HG03066 (cell line): Measurements from ENCODE around the gene TULP4.
"Not testable (repeated sequence)": the region's sequence is repeated elsewhere in the genome, so short reads cannot be mapped to it uniquely, and the experiment has no call there.

ENCODE experiments used
- ATAC-seq: cut with Tn5 transposase; IDR thresholded peaks from one replicate; pipeline ENCODE4 v1.9.1; 2021; ENCODE audit warnings: low read depth; ENCODE audit not compliant: unreplicated experiment

TULP4 gene

GRCh38 chr6:158292016-158292415 is 20.2 kb upstream of the TULP4 start:
- no peak for ATAC-seq

GRCh38 chr6:158293122-158293521 is 19.1 kb upstream of the TULP4 start:
- ATAC-seq: peak; percentile 45

- ATAC-seq: not testable (repeated sequence)
Measured at GRCh38 chr6:158295976-158296853, 16.1 kb upstream of the TULP4 start.

GRCh38 chr6:158296854-158297324 is 15.4 kb upstream of the TULP4 start:
- not testable (repeated sequence) for ATAC-seq

DNA sequence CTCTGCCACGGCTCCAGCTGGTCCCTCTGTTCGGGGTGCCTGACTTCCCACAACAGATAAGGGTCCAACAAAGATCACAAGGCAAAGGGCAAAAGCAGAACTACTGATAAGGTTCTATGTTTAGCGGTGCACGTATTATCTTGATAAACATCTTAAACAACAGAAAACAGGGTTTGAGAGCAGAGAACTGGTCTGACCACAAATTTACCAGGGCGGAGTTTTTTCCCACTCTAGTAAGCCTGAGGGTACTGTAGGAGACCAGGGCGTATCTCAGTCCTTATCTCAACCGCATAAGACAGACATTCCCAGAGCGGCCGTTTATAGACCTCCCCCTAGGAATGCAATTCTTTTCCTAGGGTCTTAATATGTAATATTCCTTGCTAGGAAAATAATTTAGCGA is 14.6 kb upstream of the TULP4 start:
- ATAC-seq: not testable (repeated sequence)

DNA sequence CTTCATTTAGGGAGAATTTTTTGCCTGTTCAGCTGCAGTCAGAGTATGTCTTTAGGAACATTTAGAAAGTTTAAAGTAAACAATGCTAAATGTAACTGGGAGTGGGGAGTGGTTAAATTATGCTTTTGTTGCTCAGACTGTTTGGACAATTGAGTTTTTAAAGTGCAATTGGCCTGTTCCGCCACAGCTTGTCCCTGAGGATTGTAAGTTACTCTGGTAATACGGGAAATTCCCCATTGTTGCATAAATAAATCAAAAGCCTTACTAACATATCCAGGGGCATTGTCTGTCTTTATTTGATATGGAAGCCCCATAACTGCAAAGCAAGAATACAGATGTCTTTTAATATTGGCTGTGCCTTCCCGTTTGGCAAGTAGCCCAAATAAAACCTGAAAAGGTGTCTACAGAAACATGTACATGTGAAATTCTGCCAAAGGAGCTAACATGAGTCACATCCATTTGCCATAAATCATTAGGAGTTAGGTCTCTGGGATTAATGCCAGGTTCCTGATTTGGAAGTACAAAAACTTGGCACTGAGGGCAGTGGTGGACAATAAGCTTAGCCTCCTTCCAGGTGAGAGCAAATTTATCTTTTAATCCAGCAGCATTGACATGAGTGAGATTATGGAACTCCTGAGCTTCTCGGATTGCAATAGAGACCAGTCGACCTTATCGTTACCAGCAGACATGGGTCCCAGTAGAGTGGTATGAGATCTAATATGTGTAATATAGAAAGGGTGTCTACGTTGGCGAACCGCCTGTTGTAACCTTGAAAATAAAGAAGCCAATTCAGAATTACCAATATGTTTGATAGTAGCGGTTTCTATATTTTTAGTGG is 11.7 kb upstream of the TULP4 start:
- not testable (repeated sequence) for ATAC-seq

GRCh38 chr6:158301561-158301960 is 10.7 kb upstream of the TULP4 start:
- not testable (repeated sequence) for ATAC-seq

DNA sequence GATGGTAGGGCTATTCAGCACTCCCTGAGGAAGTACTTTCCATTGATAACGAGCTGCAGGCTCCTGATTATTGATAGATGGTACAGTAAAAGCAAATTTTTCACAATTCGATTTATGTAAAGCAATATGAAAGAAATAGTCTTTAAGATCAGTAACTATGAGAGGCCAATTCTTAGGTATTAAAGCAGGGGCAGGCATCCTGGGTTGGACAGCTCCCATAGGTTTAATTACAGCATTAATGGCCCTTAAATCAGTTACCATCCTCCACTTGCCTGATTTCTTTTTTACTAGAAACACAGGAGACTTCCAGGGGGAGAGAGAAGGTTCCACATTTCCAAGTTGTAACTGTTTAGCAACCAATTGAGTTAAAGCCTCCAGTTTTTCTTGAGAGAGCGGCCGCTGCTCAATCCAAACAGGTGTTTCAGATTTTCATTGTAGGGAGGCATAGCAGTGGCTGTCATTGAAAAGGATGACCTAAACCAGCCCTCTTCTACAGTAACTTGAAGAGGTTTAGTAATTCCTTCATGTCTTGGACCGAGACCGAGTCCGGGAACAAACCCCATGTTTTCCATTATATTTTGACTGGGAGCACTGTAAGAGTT is 10.0 kb upstream of the TULP4 start:
- not testable (repeated sequence) for ATAC-seq

DNA sequence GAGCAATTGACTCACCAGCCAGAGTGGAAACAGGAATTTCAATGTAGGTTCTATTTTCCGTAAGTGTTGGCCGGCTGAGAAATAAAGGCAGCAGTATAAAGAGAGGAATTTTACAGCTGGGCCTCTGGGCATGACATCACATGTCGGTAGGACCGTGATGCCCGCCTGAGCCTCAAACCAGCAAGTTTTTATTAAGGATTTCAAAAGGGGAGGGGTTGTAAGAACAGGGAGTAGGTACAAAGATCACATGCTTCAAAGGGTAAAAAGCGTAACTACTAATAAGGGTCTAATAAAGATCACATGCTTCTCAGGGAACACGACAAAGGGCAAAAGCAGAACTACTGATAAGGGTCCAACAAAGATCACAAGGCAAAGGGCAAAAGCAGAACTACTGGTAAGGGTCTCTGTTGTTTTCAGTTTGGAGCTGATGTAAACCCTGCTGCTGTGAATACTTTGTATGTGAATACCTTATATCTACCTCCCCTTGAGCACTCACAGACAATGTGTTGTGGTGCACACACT is 9.0 kb upstream of the TULP4 start:
- no peak for ATAC-seq

DNA sequence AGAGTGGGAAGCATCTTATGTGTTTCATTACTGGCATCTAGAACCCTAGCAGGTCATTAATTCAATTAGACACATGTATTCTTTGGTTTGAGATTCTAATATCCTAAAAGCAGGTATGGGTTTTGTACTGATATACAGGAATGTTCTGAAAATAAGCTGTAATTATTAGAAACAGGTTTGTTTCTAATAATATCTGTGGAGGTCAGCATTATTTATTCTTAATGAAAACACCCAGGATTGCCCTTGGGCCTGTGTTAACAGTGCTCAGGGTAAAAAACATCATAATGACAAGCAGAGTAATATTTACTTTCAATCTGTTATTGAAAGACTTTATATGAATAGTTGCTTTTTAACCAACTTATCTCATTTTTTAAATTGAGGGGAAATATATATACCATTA is 8.0 kb upstream of the TULP4 start:
- ATAC-seq: no peak

DNA sequence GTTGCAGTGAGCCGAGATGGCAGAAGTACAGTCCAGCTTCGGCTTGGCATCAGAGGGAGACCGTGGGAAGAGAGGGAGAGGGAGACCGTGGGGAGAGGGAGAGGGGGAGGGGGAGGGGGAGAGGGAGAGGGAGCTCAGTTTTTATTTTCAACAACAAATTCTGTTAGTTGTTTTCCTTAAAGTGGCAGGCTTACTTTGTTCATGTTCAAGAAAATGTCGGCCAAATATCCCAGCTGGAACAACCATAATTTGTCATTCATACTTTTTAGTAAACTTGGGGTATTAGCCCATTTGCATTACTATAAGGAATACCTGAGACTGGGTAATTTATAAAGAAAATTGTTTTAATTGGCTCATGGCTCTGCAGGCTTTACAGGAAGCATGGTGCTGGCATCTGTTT is 2.5 kb upstream of the TULP4 start:
- no peak for ATAC-seq

GRCh38 chr6:158311193-158311592 is 1.1 kb upstream of the TULP4 start:
- ATAC-seq: no peak

- ATAC-seq: no peak
Measured at GRCh38 chr6:158311626-158312025, 639 bp upstream of the TULP4 start.

DNA sequence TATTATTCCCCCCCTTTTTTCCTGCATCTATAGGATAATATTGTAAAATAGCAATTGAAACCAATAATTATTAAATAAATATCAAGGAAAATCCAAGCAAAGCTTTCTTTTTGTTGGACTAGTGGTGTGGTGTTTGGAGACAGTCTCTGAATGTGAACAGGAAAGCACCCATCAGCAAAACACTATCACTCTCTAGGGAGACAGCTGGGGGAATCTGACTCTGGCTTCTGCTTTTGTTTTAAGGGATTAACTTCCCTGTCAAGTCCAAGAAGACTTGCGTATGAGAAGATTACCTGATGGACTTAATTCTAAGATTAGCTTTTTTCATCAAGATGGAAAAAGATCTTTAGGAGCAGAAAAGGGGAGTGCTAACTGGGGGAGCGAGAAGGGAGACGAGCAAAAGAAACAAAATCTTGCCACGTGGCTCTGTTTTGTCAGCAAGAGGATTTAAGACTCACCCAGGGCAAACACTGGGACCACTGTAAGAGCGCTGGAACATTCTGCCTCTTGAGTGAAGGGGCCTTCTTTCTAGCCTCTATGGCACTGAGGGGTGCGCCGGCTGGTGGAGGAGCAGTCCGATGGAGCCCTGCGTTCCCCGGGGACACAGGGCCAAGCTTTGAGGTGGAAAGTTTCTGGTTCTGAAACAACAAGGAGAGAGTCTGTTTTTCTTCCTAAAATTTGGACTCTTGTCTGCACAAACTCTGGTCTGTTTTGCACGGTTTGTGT is 570 bp downstream of the TULP4 start:
- no peak for ATAC-seq

DNA sequence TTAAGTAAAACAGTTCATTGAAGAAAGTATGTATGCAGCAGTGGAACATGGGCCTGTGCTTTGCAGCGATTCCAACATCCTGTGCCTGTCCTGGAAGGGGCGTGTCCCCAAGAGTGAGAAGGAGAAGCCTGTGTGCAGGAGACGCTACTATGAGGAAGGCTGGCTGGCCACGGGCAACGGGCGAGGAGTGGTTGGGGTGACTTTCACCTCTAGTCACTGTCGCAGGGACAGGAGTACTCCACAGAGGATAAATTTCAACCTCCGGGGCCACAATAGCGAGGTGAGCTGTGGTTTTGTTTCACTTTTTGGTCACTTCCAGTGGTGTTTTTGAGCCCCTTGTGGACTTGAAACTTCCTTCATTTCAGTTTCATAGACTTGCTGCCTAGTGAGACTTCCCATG is 1.7 kb downstream of the TULP4 start:
- ATAC-seq: peak; percentile 67

- no peak for ATAC-seq
Measured at GRCh38 chr6:158314737-158315136, 2.5 kb downstream of the TULP4 start.

DNA sequence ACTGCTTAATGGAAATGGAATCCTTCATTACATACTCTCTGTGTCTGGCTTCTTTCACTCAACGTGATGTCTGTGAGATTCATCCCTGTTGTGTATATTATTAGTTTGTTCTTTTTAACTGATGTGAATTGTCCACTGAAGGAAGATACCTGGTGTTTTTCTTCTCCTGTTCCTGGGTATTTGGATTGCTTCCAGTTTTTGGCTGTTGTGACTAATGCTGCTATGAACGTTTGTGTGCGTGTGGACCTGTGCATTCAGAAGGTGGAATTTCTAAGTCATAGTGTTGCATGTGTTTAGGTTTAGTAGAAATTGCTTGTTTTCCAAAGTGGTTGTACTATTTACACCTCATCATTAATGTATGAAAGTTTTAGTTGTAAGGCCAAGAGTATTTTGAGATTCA is 3.8 kb downstream of the TULP4 start:
- no peak for ATAC-seq

DNA sequence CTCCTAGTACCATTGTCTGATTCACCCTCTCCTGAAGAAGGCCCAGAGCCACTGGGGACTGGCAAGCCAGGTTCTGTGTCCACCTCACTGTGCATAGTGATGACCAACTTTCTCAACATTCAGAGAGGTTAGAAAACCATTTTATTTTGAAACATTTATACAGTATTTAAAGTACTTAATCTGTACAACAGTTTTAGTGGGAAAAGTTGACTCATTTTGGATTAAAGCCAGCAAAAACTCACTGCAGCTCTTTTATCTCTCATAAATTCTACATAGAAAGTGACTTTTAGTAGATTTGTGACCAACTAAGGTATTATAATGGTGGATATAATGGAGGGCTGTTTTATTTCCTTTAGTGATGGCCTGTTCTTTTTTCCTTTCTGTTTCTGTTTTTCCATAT is 9.7 kb downstream of the TULP4 start:
- no peak for ATAC-seq

GRCh38 chr6:158322400-158322723 is 10.1 kb downstream of the TULP4 start:
- ATAC-seq: no peak
